SKM-1 treated with dmso at 0.1 percent for 144 hours (cell line): ENCODE results near the gene COX10.
"Not testable (repeated sequence)": the region's sequence is repeated elsewhere in the genome, so short reads cannot be mapped to it uniquely, and the experiment has no call there.

ENCODE experiments used
- DNase-seq: peaks from one replicate; lab custom pipeline; 2025; ENCODE audit not compliant: unreplicated experiment; lab: John Stamatoyannopoulos, UW

COX10 gene

GRCh38 chr17:14069251-14070021 is at the start of gene COX10:
Gene COX10, plus strand, starts transcription at chr17:14069504. Its CDS starts 102 bp downstream, at chr17:14069606.
- DNase-seq, result peak; percentile 87

- DNase-seq, result not testable (repeated sequence)
Measured at GRCh38 chr17:14021651-14022294, 47.5 kb upstream of the COX10 start.

- not testable (repeated sequence) for DNase-seq
Measured at GRCh38 chr17:14029755-14030154, 39.5 kb upstream of the COX10 start.

- no peak for DNase-seq
Measured at GRCh38 chr17:14032234-14032633, 37.1 kb upstream of the COX10 start.

- DNase-seq, result no peak
Measured at GRCh38 chr17:14033166-14033565, 36.1 kb upstream of the COX10 start.

- no peak for DNase-seq
Measured at GRCh38 chr17:14037453-14037852, 31.9 kb upstream of the COX10 start.

GRCh38 chr17:14038206-14038605 is 31.1 kb upstream of the COX10 start:
- no peak for DNase-seq

- no peak for DNase-seq
Measured at GRCh38 chr17:14042411-14042810, 26.9 kb upstream of the COX10 start.

GRCh38 chr17:14044702-14045101 is 24.6 kb upstream of the COX10 start:
- no peak for DNase-seq

GRCh38 chr17:14046978-14047377 is 22.3 kb upstream of the COX10 start:
- DNase-seq, result no peak

GRCh38 chr17:14047591-14047990 is 21.7 kb upstream of the COX10 start:
- no peak for DNase-seq

- DNase-seq, result no peak
Measured at GRCh38 chr17:14048169-14048568, 21.1 kb upstream of the COX10 start.

- DNase-seq, result no peak
Measured at GRCh38 chr17:14050616-14051015, 18.7 kb upstream of the COX10 start.

- DNase-seq, result no peak
Measured at GRCh38 chr17:14051692-14052091, 17.6 kb upstream of the COX10 start.

GRCh38 chr17:14052886-14053615 is 16.3 kb upstream of the COX10 start:
- no peak for DNase-seq

- DNase-seq, result no peak
Measured at GRCh38 chr17:14057591-14057990, 11.7 kb upstream of the COX10 start.

- DNase-seq, result no peak
Measured at GRCh38 chr17:14058051-14058450, 11.3 kb upstream of the COX10 start.

- no peak for DNase-seq
Measured at GRCh38 chr17:14060706-14061105, 8.6 kb upstream of the COX10 start.

- no peak for DNase-seq
Measured at GRCh38 chr17:14061666-14062560, 7.4 kb upstream of the COX10 start.

GRCh38 chr17:14067347-14067746 is 2.0 kb upstream of the COX10 start:
- DNase-seq, result no peak
